A549 (cell line): Measurements from ENCODE around the gene CPEB2. TPM values are rescaled to one million over a fixed set of nuclear protein-coding genes. Genes with fewer than 3 reads are reported as not detected.

ENCODE experiments used
- ATAC-seq, 2 experiments: fragments of 200-7000 bp in 1 of 2; fragments of >200 bp in 1 of 2; cut with Nextera tagmentation in 1 of 2; cut with Tn5 transposase in 1 of 2; 3 replicates each; pipeline versions ENCODE4 v1.8.0 to v1.9.1; 2018 to 2020; ENCODE audit warnings: mild to moderate bottlenecking in 1 of 2, moderate library complexity in 1 of 2
- CTCF ChIA-PET: fragments of 300-600 bp; sonication (Branson Sonifier 250); formaldehyde crosslinking; extraction: SDS; loops from one replicate; lab custom pipeline; 2021; ENCODE audit warnings: antibody characterized with exemption, inconsistent platforms; lab: Yijun Ruan, JAX
- POLR2A ChIA-PET: fragments of 350-600 bp; formaldehyde crosslinking; extraction: SDS; loops from one replicate; lab custom pipeline; 2021; ENCODE audit warnings: antibody characterized with exemption, inconsistent platforms; lab: Yijun Ruan, JAX
- DNase-seq, 2 experiments: peaks; one replicate each; pipeline versions ENCODE4 v3.0.0 to v3.0.0-alpha.2; 2011 to 2016; ENCODE audit warnings: low read depth in 1 of 2, low spot score in 1 of 2
- FAIRE-seq: peaks from 2 replicates; lab custom pipeline; 2011; peaks lifted over from hg19 to GRCh38; lab: Jason Lieb, UNC
- H3K27ac ChIP-seq, 2 experiments: fragments of >200 bp; sonication (Bioruptor Twin); formaldehyde crosslinking; 3 replicates each; pipeline ENCODE4 v1.5.1; 2016 to 2017
- H3K4me1 ChIP-seq: fragments of >200 bp; sonication (Bioruptor Twin); formaldehyde crosslinking; 3 replicates; pipeline ENCODE4 v1.6.1; 2016
- H3K4me2 ChIP-seq: fragments of >200 bp; sonication (Bioruptor Twin); formaldehyde crosslinking; 3 replicates; pipeline ENCODE4 v1.6.1; 2016
- H3K4me3 ChIP-seq: fragments of >200 bp; sonication (Bioruptor Twin); formaldehyde crosslinking; 3 replicates; pipeline ENCODE4 v1.5.1; 2016
- H3K9me3 ChIP-seq: fragments of >200 bp; sonication (Bioruptor Twin); formaldehyde crosslinking; 3 replicates; pipeline ENCODE4 v1.6.1; 2016
- ATOH8 ChIP-seq: fragments of 250-450 bp; sonication (Bioruptor Pico); IDR thresholded peaks from 2 replicates; pipeline ENCODE4 v1.5.0; 2020; ENCODE audit warnings: low read depth, mild to moderate bottlenecking, moderate library complexity
- CBX8 ChIP-seq: fragments of 200-600 bp; sonication (generic); IDR thresholded peaks from 2 replicates; pipeline ENCODE4 v1.6.1; 2016
- CEBPB ChIP-seq, 2 experiments: fragments of >200 bp in 1 of 2; sonication (Bioruptor Twin) in 1 of 2; formaldehyde crosslinking in 1 of 2; IDR thresholded peaks; 2 replicates each; pipeline ENCODE4 v1.6.1; 2012 to 2016
- CTCF ChIP-seq: fragments of >200 bp; sonication (Bioruptor Twin); formaldehyde crosslinking; IDR thresholded peaks from 3 replicates; pipeline ENCODE4 v1.5.1; 2016
- EHF ChIP-seq: fragments of 250-450 bp; sonication (Bioruptor Pico); IDR thresholded peaks from 2 replicates; pipeline ENCODE4 v1.5.0; 2020; ENCODE audit warnings: mild to moderate bottlenecking
- EP300 ChIP-seq, 2 experiments: fragments of >200 bp; sonication (Bioruptor Twin); formaldehyde crosslinking; IDR thresholded peaks; 2 replicates in 1 of 2; 3 replicates in 1 of 2; pipeline ENCODE4 v1.6.1; 2016 to 2017
- FOSB ChIP-seq: fragments of 250-450 bp; sonication (Bioruptor Pico); IDR thresholded peaks from 2 replicates; pipeline ENCODE4 v1.5.0; 2020; ENCODE audit warnings: mild to moderate bottlenecking, moderate library complexity
- FOXS1 ChIP-seq: fragments of 250-450 bp; sonication (Bioruptor Pico); IDR thresholded peaks from 2 replicates; pipeline ENCODE4 v1.5.0; 2020; ENCODE audit warnings: mild to moderate bottlenecking, moderate library complexity
- HDAC2 ChIP-seq: fragments of 200-600 bp; sonication (generic); IDR thresholded peaks from 2 replicates; pipeline ENCODE4 v1.6.1; 2016
- HES2 ChIP-seq: fragments of >200 bp; sonication (Bioruptor Twin); formaldehyde crosslinking; IDR thresholded peaks from 2 replicates; pipeline ENCODE4 v1.6.1; 2016
- HEYL ChIP-seq: fragments of 250-450 bp; sonication (Bioruptor Pico); IDR thresholded peaks from 2 replicates; pipeline ENCODE4 v1.8.0; 2021; ENCODE audit warnings: mild to moderate bottlenecking, moderate library complexity
- HOXA7 ChIP-seq: fragments of 250-450 bp; sonication (Bioruptor Pico); IDR thresholded peaks from 2 replicates; pipeline ENCODE4 v1.5.0; 2020; ENCODE audit warnings: mild to moderate bottlenecking, moderate library complexity
- HOXB13 ChIP-seq: fragments of 250-450 bp; sonication (Bioruptor Pico); IDR thresholded peaks from 2 replicates; pipeline ENCODE4 v1.5.0; 2020; ENCODE audit warnings: low read depth, mild to moderate bottlenecking, moderate library complexity
- JUNB ChIP-seq: fragments of >200 bp; sonication (Bioruptor Twin); formaldehyde crosslinking; IDR thresholded peaks from 2 replicates; pipeline ENCODE4 v1.6.1; 2016
- MAZ ChIP-seq: fragments of 150-350 bp; IDR thresholded peaks from 2 replicates; pipeline ENCODE4 v1.6.1; 2014; ENCODE audit warnings: antibody characterized with exemption, low read depth, low read length, borderline replicate concordance
- MYC ChIP-seq: IDR thresholded peaks from 2 replicates; pipeline ENCODE4 v1.6.1; 2012; ENCODE audit warnings: mild to moderate bottlenecking, inconsistent platforms, low read length, improper control_type of control experiment, borderline replicate concordance
- NPAS2 ChIP-seq: fragments of 250-450 bp; sonication (Bioruptor Pico); IDR thresholded peaks from 2 replicates; pipeline ENCODE4 v1.8.0; 2022; ENCODE audit warnings: mild to moderate bottlenecking, moderate library complexity, borderline replicate concordance
- RARB ChIP-seq: fragments of 250-450 bp; sonication (Bioruptor Pico); IDR thresholded peaks from 2 replicates; pipeline ENCODE4 v1.8.0; 2021; ENCODE audit warnings: mild to moderate bottlenecking, moderate library complexity
- RCOR1 ChIP-seq: fragments of 150-350 bp; IDR thresholded peaks from 2 replicates; pipeline ENCODE4 v1.6.1; 2014; ENCODE audit warnings: antibody characterized with exemption, low read length, low read depth
- RNF2 ChIP-seq: fragments of 200-600 bp; sonication (generic); IDR thresholded peaks from 2 replicates; pipeline ENCODE4 v1.6.1; 2016; ENCODE audit warnings: low read depth, mild to moderate bottlenecking, antibody characterized with exemption, moderate library complexity, borderline replicate concordance
- TP53 ChIP-seq: fragments of 250-450 bp; sonication (Bioruptor Pico); IDR thresholded peaks from 2 replicates; pipeline ENCODE4 v1.5.0; 2021; ENCODE audit warnings: mild to moderate bottlenecking, moderate library complexity
- USF2 ChIP-seq: fragments of 450-650 bp; IDR thresholded peaks from 2 replicates; pipeline ENCODE4 v1.6.1; 2014; ENCODE audit warnings: antibody characterized with exemption
- ZNF302 ChIP-seq: fragments of 250-450 bp; sonication (Bioruptor Pico); IDR thresholded peaks from 2 replicates; pipeline ENCODE4 v1.9.0; 2021; ENCODE audit warnings: inconsistent platforms, mild to moderate bottlenecking, moderate library complexity
- ZSCAN20 ChIP-seq: fragments of 250-450 bp; sonication (Bioruptor Pico); IDR thresholded peaks from 2 replicates; pipeline ENCODE4 v1.8.0; 2022; ENCODE audit warnings: mild to moderate bottlenecking, moderate library complexity
- WGBS: methylation state at CpG from one replicate; pipeline ENCODE4 v1.1.6; 2017; ENCODE audit errors: missing lambda C conversion rate; 5-methylcytosine and 5-hydroxymethylcytosine counted together
- polyA plus RNA-seq, 4 experiments: library from polyadenylated mRNA; depleted of rRNA in 3 of 4; stranded (reverse); fragments of >200 nt; fragmentation: RNase III in 1 of 4; extraction: RNeasy Plus Mini Kit Qiagen cat#74134 plus additional on column Dnase treatment in 1 of 4; gene quantifications; 2 replicates in 3 of 4; 3 replicates in 1 of 4; pipeline ENCODE4 v1.2.3, GENCODE V29; 2011 to 2017

Gene CPEB2
- polyA plus RNA-seq, 2 of the 4 experiments (the other 2 are of a cell fraction), result 16.2 to 16.8 TPM

- no peak for TF ChIP-seq FOSB (CRISPR knock-in tag)
- no peak for TF ChIP-seq HOXB13 (CRISPR knock-in tag)
- no peak for TF ChIP-seq RNF2
- TF ChIP-seq ZNF302 (CRISPR knock-in tag), result no peak
- TF ChIP-seq TP53 (CRISPR knock-in tag), result no peak
- no peak for TF ChIP-seq FOXS1 (CRISPR knock-in tag)
- no peak for TF ChIP-seq EHF (CRISPR knock-in tag)
- no peak for TF ChIP-seq RARB (CRISPR knock-in tag)
- TF ChIP-seq ATOH8 (CRISPR knock-in tag), result no peak
- no peak for TF ChIP-seq CBX8
- peak; percentile 31; the same call in 1 of the 2 replicates for TF ChIP-seq JUNB
- TF ChIP-seq NPAS2 (CRISPR knock-in tag), result no peak
- TF ChIP-seq ZSCAN20 (CRISPR knock-in tag), result no peak
- no peak for TF ChIP-seq MAZ
- peak; percentile 62; the same call in 1 of the 2 replicates for TF ChIP-seq HES2
- no peak for TF ChIP-seq HOXA7 (CRISPR knock-in tag)
Measured at GRCh38 chr4:15077969-15078368, 75.7 kb downstream of the CPEB2 start (continued).

GRCh38 chr4:15078682-15079642, 76.7 kb downstream of the CPEB2 start:
- CTCF ChIA-PET, result interaction anchor here (0.6 kb wide), 1 partner anchor 1423 kb away, joined by 3 read pairs; no protein-coding TSS in a partner anchor
- POLR2A ChIA-PET, result no interaction called here
- H3K4me2 ChIP-seq, result no peak overlapping the region

More at GRCh38 chr4:15078682-15079642, 76.7 kb downstream of the CPEB2 start:
- FAIRE-seq, result no peak
- Histone ChIP-seq H3K4me3 (no peak overlapping the region), H3K27ac (0 out of 6 replicates have a peak overlapping the region, but pooled peaks have one; percentile 18 to 42), H3K9me3 (0 out of 3 replicates have a peak, but pooled peaks cover 4% of the 10 kb centered on the region), H3K4me1 (0 out of 3 replicates have a peak, but pooled peaks cover 2% of the 10 kb centered on the region)
- no peak for ATAC-seq
- WGBS, result 80% methylated on average over 8 of the region's 8 CpGs
- TF ChIP-seq CEBPB (IDR thresholded peaks at IDR 0.05) (peak; percentile 51 to 59; a peak in 3 of 4 replicates), MYC (no peak), HDAC2 (no peak), ZNF302 (CRISPR knock-in tag) (no peak), HEYL (no peak), RCOR1 (no peak), USF2 (no peak), CTCF (no peak), EP300 (IDR thresholded peaks at IDR 0.05) (no peak)
- no peak for DNase-seq
